HG02798 (cell line): ENCODE data around the gene IPO8.

ENCODE experiments used
- ATAC-seq: cut with Tn5 transposase; IDR thresholded peaks from one replicate; pipeline ENCODE4 v1.9.1; 2021; ENCODE audit warnings: mild to moderate bottlenecking; ENCODE audit not compliant: unreplicated experiment, poor library complexity

IPO8 gene

DNA sequence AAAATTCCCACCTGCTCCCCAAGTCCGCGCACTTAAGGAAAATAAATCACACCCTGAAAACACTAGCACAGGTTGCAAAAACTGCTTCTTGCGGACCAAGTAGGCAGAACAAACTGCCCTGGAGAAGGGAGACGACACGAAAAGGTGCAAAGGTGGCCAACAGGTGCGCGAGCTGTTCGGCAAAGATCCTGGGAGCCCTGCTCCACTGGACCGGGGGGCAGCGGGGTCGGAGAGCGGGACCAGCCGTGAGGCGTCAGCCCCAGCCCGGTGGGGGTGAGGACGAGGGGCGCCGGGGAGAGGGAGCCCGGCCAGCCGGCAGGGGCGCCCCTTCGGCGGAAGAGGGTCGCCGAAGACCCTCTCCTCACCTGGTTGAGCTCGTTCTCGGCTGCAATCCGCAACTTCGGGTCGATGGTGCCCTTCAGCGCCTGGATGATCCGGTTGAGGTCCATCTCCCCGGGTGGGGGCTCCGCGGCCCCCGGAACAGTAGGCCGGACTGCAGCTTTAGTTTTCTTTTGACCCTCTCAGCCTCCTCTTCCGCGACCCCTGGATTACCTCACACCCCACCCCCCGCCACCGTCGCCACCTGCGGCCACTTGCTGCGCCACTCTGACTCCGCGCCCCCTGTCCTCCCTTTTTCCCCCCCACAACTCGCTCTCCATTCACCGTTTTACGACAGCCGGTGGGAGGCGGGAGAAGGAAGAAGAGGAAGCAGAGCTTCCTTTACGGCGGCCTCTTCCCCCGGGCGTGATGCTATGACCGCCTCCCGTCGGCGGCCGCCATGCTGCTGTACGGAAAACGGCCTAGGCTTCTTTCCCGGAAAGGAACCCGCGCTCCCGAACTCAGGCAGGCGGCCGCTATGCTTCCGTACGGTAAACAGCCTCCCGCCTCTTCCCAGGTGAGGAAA lies at the start of gene IPO8:
Gene IPO8 (minus strand): TSS at position 671 of the 904 bp plus-strand sequence. CDS start 222 bp downstream, at position 449.
- peak; percentile 87 for ATAC-seq

DNA sequence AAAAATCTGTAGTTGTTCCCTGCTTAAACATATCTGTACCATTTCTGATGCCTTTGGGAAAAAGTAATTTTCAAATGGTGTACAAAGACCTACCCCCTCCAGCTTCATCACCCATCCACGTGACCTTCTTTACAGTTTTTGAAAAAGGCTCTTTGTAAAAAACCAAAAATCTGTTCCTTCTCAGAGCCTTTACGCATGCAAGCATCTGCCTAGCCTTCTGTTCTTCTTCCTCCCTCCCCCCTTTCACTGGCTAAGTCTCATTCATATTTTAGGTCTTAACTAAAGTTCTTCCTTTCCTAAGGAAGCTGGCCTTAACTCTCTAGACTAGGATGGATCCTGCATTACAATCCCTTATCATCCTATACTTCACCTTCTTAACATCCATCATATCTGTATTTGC lies 48.7 kb upstream of the IPO8 start:
- ATAC-seq, result no peak

DNA sequence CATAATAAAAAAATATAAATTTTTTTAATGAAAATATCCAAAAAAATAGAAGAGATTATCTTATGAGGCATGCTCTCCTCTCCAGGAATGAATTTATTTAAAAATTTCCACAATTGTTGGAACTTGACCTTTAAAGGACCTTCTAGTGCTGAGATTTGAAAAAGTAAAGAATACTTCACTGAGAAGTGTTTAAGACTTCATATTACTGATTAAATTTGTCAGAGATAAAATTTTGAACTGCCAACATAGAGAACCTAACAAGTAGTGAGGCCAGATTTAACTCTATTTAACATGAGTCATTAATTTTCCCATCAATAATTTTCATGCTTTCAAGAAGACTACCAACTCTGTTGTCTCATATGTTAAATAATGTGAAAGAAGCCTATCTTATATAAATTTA lies 44.6 kb upstream of the IPO8 start:
- no peak for ATAC-seq

DNA sequence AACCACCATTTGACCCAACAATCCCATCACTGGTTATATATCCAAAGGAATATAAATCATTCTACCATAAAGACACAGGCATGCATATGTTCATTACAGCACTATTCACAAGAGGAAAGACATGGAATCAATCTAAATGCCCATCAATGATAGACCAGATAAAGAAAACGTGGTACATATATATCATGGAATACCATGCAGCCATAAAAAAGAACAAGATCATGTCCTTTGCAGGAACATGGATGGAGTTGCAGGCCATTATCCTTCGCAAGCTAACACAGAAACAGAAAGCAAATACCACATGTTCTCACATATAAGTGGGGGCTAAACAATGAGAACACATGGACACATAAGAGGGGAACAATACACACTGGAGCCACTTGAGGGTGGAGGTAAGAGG lies 43.4 kb upstream of the IPO8 start:
- ATAC-seq, result no peak

DNA sequence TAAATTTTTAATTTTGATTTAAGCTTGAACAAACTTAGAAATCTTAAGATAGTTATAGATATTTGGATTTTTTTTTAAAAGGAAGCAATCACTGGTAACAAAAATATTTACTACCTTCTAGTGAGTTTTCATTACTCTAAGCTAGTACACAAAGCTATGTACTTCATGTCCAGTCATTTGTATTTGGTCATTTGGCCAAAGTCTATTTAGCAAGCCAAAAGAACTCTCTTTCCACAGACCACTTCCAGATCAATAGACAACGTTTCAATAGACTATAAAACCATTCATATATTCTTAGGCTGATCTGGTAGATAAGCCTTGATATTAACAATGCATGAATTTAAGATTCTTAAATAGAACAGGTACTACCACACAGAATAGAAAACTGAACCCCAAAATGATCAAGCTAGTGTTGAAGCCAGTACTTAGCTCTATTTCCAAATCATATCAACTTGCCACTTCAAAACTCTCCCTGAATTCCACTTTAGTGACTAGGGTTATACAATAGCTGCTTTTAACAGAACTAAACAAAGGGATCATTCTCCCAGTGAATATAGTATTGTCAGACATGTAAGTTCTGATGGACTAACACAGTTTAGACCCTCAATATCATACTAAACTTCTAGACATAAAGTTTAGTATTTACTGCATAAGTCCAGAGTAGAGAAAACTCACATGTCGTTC lies 37.4 kb upstream of the IPO8 start:
- no peak for ATAC-seq

DNA sequence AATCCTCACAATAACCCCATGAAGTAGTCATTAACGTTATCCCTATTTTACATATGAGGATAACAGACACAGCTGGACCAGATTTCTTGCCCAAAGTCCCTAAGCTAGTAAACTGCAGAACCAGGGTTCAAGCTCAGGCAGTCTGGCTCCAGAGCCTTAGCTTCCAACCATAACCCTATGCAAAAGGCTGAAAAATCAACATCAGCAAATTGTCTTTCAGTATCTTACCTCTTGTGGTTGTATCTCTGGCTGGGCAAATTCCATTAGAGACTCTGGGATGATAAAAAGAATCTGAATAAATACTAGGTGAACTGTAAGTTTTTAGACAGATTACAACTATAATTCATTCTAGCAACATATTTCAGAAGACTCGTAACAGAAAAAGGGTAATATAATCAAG lies 34.3 kb upstream of the IPO8 start:
- ATAC-seq, result no peak

DNA sequence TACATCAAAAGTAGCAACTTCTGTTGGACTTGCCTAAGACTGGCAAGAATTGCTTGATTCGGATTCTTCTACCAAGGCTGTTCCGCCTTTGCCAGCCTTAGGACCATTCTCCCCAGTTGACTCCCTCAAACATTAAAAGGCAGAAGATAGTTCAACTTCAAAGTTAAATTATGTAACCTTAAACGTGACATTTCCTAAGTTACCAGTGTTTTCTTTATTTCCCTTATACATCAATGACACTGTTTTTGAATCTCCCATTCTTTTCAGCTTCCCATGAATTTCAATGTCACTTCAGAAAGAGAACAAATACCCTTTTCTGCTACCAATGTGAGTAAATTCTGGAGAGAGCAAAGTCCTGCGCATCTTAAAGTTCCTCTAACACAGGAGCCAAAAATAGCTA lies 33.9 kb upstream of the IPO8 start:
- ATAC-seq, result no peak

DNA sequence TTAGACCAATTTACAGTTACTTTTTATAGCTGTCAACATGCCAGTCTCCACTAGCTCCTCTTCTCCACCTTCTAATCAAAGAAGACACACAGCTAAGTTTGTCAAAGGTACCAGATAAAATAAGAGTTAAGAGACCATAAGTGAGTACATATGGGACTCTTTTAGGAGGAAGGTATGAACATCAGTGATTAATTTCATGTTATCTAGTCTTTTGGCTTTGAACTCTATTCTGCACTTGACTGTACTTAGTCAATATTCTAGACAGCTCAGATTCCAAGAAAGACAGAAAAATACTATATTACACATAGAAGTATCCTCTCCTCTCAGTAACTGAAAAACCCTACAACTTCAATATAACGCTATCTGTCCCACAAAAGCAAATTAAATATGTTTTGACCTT lies 31.0 kb upstream of the IPO8 start:
- ATAC-seq, result no peak

DNA sequence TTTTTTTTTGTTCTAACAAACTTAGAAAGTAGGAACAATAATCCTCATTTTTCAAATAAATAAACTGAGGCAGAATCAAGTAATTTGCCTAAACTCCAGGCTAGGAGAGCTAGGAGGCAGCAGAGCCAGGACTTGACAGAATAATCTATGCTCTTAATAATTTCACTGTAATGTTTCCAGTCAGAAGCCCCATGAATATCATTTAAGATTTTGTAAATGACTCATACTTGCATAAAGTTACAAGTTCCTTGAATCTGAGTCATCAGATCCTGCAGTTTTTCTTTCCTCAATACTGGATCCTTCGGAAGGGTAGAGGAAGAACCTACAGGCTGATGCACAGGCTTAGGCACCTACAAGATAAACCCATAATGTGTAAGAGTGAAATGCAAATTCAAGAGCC lies 30.1 kb upstream of the IPO8 start:
- ATAC-seq, result no peak

DNA sequence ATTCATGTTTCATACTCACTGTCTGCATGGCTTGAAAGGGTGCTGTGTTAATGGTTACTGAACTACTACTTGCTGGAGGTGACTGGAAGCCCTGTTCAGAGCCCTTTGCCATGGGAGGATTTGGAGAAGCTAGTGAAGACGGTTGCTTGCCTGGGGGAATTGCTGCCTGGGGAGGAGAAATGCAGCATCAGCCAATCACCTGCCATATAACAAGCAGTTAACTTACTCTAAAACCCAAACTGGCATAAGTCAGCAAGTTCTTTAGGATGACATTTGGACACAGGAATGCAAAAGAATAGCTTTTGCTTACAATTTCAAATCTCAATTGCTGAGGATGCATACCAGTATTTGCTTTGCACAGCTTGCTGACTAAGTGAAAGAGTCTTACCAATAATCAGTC lies 23.4 kb upstream of the IPO8 start:
- no peak for ATAC-seq

DNA sequence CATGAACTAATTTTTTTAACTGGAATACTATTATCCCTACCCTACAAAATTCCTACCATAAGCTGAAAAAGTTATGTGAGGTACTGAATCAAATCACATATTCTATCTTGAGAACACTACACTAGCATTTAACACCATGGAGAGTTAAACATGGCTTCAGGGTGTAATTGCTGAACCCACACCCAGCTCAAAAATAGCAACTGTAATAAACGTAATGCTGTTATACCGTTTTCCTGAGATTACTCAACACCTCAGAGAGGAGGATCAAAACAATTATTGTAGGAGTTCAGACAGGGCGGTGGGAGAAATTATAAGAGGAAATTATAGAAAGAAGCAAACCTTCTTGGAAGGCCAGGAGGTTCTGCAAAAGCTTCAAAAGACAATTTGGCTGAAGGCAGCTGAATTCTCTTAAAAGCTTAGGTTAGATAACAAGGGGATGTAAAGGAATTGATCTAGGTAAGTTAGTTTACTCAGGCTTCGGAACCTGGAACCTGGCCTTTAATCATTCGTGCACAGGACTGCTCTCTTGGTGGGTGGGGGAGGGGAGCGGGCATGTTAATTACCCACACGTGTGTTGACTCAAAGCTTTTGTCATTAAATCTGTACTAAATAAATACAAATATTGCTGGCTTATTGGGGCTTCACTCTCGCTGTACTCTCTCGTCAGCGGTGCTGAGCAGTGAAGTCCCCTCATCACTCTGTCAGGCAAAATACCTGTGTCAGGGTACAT lies 12.1 kb upstream of the IPO8 start:
- no peak for ATAC-seq

DNA sequence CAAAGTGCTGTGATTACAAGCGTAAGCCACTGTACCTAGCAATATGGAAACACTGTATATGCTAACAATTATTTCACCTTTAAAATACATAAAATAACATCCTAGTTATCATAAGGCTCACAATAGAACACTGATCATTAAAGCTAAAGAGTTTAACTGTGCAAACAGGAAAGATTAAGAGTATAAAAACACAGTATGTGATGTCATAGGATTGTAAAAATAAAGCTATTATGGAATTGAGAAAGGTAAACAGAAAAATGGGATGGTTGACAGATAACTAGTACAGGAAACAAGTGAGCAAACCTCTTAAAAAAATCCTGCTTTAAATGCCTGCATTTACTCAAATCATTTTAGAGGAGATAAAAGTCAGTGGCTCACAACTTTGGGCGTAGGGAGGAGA lies 10.8 kb upstream of the IPO8 start:
- ATAC-seq, result no peak

DNA sequence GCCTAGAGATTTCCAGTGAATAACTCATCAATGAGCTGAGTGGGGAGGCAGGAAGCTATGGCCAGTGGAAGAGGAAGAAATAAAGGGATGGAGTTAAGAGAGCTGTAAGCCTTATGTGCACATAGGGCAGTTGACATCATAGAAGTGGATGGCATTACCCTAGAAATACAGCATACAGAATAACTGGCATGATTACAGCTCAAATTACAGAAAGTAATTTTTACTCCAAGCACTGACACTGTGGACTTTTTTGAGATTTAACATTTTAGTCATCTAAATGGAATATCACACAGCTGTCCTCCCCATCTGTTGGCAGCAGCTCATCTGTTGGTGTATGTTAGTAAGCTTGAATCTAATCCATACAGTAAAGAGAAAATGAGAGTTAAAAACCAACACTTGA lies 5.4 kb upstream of the IPO8 start:
- ATAC-seq, result no peak

DNA sequence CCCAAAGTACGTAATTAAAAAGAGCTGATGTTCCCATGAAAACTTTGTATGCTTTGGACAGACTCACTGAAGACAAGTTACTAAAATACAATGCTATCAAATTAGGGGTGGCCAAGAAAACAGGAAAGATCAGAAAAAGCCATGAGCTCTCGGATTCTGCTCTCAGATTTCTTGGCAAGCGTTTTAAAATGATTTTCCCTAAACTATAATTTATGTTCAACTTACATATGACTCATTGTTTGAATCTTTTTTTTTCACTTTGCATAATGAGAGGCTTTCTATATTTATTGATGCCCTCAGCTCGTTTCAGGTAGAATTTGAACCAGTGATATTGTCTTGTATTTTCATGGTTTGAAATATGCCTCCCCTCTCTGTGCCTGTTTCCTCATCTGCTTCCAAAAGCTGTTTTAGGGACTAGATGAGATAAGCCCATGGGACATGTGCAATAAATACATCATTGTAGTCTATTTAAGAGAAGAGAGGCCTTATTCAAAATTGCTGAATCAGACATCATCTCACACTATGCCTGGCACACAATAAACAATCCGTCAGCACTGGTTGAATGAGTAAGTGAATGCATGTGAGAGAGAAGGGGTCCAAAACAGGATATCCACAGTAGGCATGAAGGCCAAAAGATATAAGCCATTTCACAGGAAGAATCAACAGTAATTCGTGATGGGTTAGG lies 4.7 kb upstream of the IPO8 start:
- no peak for ATAC-seq

DNA sequence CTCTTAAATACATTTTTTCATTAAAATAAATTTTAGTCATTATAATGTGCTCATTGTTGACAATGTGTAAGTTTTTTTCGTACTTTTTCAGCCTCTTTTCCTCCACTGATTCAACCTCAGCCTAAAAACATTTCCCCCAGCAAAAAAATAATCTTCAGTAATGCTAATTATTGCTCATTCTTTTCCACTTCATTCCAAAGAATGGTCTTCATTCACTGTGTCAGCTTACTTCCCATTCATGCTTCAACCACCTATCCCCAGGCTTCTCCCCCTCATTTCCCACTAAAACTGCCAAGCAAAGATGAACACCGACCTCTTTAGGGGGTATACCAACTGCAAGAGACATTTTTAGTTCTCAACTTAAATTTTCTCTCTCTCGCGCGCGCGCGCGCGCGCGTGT lies 2.7 kb upstream of the IPO8 start:
- ATAC-seq, result no peak

DNA sequence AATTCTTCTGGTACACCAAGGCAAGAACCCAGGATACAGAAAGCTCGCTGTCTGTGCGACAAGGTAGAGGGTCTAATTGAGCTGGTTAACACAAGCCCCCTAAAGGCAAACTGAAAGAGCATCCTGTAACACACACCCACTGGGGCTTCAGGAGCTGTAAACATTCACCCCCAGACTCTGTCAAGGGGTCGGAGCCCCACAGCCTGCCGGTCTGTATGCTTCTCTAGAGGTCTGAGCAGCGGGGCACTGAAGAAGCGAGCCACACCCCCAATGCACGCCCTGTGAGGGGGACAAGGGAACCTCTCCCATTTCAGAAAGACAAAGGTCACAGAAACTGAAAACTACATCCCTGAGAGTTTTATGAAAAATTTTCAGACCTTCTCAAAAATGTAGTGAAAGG lies 1.3 kb upstream of the IPO8 start:
- no peak for ATAC-seq

DNA sequence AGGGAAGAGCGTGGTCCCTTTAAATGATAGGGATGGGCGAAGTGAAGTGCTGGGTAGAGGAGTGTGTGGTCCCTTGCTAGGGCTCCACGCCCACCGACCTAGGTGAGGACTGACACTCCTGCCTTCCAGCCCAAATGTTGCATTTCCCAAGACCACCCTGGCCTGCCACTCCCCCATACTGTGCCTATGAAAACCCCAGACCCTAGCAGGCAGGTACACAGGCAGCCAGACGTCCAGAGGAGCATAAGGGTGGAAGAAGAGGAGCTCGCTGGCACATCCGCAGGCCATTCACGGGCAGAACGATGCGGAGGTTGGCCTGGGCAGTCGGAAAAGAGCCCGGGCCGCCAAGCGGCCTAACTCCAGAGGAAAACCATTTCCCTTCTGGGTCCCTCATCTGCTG lies 817 bp upstream of the IPO8 start:
- no peak for ATAC-seq

DNA sequence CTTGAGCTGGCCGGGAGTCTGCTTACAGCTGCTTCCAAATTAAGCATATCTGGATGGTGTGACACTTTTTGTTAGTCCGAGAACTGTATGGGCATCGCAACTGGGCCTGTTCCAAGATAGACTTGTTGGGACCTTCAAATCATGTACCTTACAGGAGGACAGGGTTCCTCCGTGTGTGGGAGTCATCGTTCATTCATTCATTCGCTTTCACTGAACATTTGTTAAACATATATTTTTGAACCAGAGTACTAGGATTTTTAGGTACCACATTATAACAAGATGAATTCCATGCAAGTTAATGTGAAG lies 387 bp upstream of the IPO8 start:
- peak; percentile 29 for ATAC-seq

DNA sequence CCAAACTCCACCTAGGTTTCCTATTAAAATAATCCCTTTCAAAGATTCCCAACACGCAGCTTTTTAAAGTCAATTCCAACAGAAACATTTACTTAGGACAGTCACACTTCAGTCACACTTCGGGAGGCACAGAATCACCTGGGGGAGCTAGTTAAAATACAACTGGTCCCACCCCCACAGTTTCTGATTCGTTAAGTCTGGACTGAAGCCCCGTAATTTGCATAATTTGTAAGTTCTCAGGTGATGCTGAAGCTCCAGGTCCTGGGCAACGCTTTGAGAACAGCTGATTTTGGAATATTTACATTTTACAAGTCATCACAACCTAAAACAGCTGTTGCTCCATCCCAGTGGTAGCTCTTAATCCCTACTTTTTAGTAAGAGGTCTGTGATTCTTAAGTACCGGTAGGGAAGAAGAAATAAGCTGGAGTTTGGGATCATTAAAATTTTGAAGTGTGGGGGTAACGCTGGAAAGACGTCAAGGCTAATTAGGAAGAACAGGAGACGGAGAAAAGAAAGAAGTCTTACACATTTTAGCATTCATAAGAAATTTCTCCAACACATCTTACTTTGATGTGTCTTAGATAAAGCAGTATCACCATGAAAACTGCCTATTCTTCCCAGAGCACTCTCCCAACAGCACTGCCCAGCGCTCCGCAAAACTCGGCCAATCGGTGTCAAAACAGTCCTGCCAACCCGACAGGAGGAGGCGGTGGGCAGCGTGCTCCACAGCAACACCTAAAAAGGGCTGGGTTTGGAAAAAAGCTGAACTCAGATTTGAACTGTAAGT lies 1.1 kb downstream of the IPO8 start:
- ATAC-seq, result peak; percentile 23

DNA sequence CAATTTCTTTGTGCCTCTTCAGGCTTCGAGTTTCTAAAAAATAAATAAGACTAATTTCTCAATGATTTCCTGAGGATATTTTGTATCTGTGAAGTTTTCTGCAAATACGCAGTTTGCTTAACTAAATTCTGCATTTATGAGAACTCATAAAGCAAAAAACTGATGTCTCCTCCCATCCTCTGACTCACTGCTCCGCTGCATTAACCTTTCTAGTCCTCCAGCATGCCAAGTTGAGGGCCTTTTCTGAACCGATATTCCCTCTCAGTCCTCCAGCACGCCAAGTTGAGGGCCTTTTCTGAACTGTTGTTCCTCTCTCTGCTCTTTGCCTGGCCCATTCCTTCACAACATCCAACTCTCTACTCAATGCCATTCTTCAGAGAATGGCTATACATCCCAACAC lies 3.2 kb downstream of the IPO8 start:
- no peak for ATAC-seq
